GM12878 (cell line): Measurements from ENCODE around the gene AIP. TPM values are rescaled to one million over a fixed set of nuclear protein-coding genes. Genes with fewer than 3 reads are reported as not detected.

Experiments
- HCFC1 ChIP-seq: fragments of 150-350 bp; IDR thresholded peaks from 2 replicates; pipeline ENCODE4 v1.6.1; 2014; ENCODE audit warnings: low read length
- MEF2B ChIP-seq: fragments of 450-650 bp; IDR thresholded peaks from 2 replicates; pipeline ENCODE4 v1.6.1; 2018; ENCODE audit warnings: mild to moderate bottlenecking, moderate library complexity; ENCODE audit not compliant: partially characterized antibody, poor library complexity, severe bottlenecking
- MTA3 ChIP-seq: IDR thresholded peaks from 2 replicates; pipeline ENCODE4 v1.6.1; 2012; ENCODE audit warnings: low read length, inconsistent platforms, borderline replicate concordance
- STAT1 ChIP-seq: fragments of 450-650 bp; conservative IDR thresholded peaks from 2 replicates; pipeline ENCODE4 v1.6.1; 2014; ENCODE audit warnings: antibody characterized with exemption, mild to moderate bottlenecking
- TCF12 ChIP-seq: IDR thresholded peaks from 2 replicates; pipeline ENCODE4 v1.6.1; 2011; ENCODE audit warnings: low read depth, mild to moderate bottlenecking, low read length
- ZNF217 ChIP-seq: fragments of 450-650 bp; IDR thresholded peaks from 2 replicates; pipeline ENCODE4 v1.6.1; 2017; ENCODE audit warnings: antibody characterized with exemption, mild to moderate bottlenecking
- polyA plus RNA-seq, 11 experiments: library from polyadenylated mRNA; depleted of rRNA in 4 of 11; unstranded in 6 of 11; stranded (reverse) in 5 of 11; fragments of >200 nt; fragmentation: Nextera tagmentation in 4 of 11; fragmentation: Illumina TruSeq in 1 of 11; extraction: Ambion mirVana in 4 of 11; extraction: Trizol in 1 of 11; gene quantifications; 1 replicate in 1 of 11; 2 replicates in 10 of 11; pipeline versions ENCODE4 v1.2.1 to v1.2.3, GENCODE V29; 2011 to 2016; ENCODE audit warnings: inconsistent platforms in 2 of 11, missing spikeins in 2 of 11, low read depth in 1 of 11
- total RNA-seq, 4 experiments: library from RNA; depleted of rRNA in 3 of 4; stranded (reverse); fragments of >200 nt in 3 of 4; fragmentation: Illumina TruSeq in 1 of 4; extraction: Trizol in 1 of 4; gene quantifications; 2 replicates each; pipeline versions ENCODE4 v1.2.1 to v1.2.3, GENCODE V29; 2013 to 2021
- TF ChIP-seq, protein P1 (sequence below): IDR thresholded peaks from 2 replicates; pipeline ENCODE4 v1.6.1; 2012; ENCODE audit warnings: low read depth, low read length, improper control_type of control experiment
- TF ChIP-seq, protein P2 (sequence below): fragments of 450-650 bp; IDR thresholded peaks from 2 replicates; pipeline ENCODE4 v1.6.1; 2018; ENCODE audit warnings: borderline replicate concordance, mild to moderate bottlenecking; ENCODE audit not compliant: partially characterized antibody
- TF ChIP-seq, protein P3 (sequence below): IDR thresholded peaks from 2 replicates; pipeline ENCODE4 v1.6.1; 2012; ENCODE audit warnings: low read depth, low read length, improper control_type of control experiment
- TF ChIP-seq, protein P4 (sequence below): IDR thresholded peaks from 2 replicates; pipeline ENCODE4 v1.6.1; 2011; ENCODE audit warnings: low read depth, mild to moderate bottlenecking, low read length, moderate library complexity, borderline replicate concordance; ENCODE audit errors: extremely low read depth
- TF ChIP-seq, protein P5 (sequence below): fragments of 450-650 bp; IDR thresholded peaks from 2 replicates; pipeline ENCODE4 v1.6.1; 2017; ENCODE audit warnings: low read depth, mild to moderate bottlenecking, moderate library complexity

The AIP gene
- total and polyA plus RNA-seq, 10 of the 15 experiments (the other 5 are each of a cell fraction or from before 2014, with no cell fraction given), result 12.6 to 164 (median 104) TPM

DNA sequence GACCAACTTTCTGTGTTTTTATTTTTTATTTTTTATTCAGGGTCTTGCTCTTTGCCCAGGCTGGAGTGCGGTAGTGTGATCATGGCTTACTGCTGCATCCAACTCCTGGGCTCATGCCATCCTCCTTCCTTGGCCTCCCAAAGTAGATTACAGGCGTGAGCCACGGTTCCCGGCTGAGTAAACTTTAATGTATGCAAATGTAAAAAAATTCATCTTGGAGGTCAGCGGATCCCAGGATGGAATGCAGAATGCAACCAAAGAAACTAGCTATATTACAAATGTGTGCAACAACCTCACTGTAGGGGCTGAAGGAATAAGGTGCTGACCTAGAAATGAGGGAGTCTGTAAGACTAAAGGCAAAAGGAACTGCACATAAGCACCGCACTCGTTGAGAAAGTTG is 31.3 kb downstream of the AIP start (continued):
- TF ChIP-seq, protein P1, sequence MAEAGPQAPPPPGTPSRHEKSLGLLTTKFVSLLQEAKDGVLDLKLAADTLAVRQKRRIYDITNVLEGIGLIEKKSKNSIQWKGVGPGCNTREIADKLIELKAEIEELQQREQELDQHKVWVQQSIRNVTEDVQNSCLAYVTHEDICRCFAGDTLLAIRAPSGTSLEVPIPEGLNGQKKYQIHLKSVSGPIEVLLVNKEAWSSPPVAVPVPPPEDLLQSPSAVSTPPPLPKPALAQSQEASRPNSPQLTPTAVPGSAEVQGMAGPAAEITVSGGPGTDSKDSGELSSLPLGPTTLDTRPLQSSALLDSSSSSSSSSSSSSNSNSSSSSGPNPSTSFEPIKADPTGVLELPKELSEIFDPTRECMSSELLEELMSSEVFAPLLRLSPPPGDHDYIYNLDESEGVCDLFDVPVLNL, result no peak
- TF ChIP-seq ZNF217 (no peak), MEF2B (no peak), MTA3 (no peak), STAT1 (no peak), TCF12 (no peak), HCFC1 (no peak)
- TF ChIP-seq, protein P2, sequence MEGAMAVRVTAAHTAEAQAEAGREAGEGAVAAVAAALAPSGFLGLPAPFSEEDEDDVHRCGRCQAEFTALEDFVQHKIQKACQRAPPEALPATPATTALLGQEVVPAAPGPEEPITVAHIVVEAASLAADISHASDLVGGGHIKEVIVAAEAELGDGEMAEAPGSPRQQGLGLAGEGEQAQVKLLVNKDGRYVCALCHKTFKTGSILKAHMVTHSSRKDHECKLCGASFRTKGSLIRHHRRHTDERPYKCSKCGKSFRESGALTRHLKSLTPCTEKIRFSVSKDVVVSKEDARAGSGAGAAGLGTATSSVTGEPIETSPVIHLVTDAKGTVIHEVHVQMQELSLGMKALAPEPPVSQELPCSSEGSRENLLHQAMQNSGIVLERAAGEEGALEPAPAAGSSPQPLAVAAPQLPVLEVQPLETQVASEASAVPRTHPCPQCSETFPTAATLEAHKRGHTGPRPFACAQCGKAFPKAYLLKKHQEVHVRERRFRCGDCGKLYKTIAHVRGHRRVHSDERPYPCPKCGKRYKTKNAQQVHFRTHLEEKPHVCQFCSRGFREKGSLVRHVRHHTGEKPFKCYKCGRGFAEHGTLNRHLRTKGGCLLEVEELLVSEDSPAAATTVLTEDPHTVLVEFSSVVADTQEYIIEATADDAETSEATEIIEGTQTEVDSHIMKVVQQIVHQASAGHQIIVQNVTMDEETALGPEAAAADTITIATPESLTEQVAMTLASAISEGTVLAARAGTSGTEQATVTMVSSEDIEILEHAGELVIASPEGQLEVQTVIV, result no peak
- TF ChIP-seq, protein P3, sequence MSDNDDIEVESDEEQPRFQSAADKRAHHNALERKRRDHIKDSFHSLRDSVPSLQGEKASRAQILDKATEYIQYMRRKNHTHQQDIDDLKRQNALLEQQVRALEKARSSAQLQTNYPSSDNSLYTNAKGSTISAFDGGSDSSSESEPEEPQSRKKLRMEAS, result no peak
- TF ChIP-seq, protein P4, sequence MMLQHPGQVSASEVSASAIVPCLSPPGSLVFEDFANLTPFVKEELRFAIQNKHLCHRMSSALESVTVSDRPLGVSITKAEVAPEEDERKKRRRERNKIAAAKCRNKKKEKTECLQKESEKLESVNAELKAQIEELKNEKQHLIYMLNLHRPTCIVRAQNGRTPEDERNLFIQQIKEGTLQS, result no peak
- TF ChIP-seq, protein P5, sequence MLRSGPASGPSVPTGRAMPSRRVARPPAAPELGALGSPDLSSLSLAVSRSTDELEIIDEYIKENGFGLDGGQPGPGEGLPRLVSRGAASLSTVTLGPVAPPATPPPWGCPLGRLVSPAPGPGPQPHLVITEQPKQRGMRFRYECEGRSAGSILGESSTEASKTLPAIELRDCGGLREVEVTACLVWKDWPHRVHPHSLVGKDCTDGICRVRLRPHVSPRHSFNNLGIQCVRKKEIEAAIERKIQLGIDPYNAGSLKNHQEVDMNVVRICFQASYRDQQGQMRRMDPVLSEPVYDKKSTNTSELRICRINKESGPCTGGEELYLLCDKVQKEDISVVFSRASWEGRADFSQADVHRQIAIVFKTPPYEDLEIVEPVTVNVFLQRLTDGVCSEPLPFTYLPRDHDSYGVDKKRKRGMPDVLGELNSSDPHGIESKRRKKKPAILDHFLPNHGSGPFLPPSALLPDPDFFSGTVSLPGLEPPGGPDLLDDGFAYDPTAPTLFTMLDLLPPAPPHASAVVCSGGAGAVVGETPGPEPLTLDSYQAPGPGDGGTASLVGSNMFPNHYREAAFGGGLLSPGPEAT, result no peak
